GM18858 (cell line): ENCODE data around the gene ERC2.

Experiments used
- ATAC-seq: cut with Tn5 transposase; IDR thresholded peaks from one replicate; pipeline ENCODE4 v1.9.1; 2021; ENCODE audit not compliant: unreplicated experiment

Gene ERC2

DNA sequence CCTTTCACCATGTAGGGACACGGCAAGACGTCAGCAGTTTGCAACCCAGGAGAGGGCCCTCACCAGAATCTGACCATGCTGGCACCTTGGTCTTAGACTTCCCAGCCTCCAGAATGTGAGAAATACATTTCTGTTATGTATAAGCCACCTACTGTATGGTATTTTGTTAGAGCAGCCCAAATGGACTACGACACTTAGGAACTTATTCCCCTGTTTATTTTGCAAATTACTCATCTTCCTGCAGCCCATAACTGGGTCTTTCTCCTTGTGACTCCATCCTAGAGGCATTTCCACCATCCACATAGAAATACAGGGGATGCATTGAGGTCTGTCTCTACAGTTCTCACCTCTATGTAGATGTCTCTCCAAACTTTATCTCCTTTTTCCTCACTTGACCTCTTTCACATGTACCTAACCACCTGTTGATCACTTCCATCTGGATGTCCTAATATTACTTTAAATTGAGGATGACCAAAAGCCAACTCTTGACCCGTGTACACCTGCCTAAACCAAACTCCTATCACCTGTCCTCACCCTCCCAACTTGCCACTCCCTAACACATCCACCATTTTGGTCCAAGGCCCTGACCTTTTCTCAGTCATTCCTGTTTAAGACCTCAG lies 575.1 kb downstream of the ERC2 start:
- no peak for ATAC-seq

DNA sequence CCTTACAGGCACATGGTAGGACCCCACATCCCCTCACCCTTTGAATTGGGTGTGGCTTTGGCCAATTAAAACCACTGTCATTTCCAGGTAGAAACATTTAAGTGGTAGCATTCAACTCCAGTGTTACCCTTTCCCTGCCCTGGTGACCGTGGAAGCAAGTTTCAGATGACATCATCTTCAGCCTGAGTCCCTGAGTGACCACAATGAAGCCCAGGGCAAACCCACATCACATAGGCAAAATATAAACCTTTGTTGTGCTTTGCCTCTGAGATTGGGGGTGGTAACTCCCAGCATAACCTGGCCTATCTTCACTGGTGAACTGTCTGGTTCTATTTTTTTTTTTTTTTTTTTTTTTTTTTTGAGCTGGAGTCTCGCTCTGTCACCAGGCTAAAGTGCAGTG lies 577.2 kb downstream of the ERC2 start:
- no peak for ATAC-seq

DNA sequence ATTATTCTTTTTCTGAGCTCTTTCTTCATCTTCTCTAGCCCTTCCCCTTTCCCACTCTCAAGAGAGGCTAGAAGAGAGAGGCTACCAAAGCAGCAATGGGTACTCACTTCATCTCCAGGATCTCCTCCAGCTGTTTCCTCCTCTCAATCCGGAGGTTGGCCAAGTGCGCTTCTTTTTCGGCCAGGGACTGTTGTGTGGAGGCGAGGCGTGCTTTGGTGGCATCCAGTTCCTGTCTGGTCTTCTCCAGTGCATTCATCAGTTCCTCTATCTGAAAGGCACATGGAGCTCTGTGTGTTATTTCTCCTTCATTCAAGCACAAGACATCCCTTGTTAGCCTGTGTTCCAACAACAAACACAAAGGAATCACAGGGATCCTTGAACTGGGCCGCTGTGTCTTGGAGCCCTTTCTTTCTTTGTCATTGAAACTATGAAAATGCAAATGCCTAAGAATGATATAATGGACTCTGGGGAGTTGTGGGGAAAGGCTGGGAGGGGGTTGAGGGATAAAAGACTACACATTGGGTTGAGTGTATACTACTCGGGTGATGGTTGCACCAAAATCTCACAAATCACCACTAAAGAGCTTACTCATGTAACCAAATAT lies 579.9 kb downstream of the ERC2 start:
- ATAC-seq: no peak

DNA sequence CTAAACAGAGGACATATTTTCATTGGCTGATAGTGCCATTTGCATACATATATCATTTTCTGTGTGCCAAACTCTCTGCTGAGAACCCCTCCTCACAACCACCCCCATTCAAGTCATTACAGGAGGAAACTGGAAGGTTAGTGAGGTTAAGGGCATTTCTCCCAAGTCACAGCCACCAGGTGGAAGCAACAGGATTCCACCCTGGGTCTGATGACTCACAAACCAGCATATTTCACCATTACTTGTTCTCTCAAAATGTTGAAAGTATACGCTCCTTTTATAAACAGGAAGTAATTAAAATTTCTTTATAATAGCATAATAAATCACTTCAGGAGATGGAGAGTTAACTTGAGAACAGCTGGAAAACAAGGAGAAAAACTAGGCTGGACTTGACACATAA lies 582.5 kb downstream of the ERC2 start:
- ATAC-seq: no peak

DNA sequence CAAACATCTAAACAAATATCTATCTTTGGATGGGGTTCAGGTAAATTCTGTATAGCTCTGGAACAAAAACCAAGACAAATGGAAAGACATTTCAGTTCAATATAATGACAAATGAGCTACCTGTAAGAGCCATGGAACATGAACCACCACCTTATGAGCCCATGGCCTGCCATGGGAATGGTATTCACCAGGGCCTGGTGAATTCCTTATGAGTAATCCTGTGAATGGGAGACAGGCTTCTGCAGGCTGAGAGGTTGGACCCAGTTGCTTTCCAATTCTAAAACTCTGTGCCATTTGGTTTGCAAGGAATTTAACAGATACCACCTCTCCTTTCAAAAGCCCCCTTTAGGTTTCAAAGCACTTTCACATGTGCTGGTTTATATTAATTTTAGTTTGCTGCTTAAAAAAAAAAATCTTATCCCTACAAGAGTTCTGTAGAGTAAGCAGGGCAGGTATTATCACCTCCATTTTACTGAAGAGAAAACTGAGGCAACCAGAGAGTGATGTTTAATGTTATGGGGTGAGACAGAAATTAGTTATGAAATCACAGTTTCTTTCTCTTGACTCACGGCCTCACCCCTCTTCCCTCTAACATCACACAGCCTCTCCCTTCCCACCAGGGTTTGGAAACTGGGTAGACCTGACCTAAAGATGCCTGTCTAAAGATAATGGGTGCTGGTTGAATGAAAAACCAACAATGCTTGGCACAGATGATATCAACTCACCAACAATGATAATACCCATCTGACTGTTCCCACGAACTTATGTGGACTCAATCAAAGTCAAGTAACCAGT lies 583.6 kb downstream of the ERC2 start:
- no peak for ATAC-seq

DNA sequence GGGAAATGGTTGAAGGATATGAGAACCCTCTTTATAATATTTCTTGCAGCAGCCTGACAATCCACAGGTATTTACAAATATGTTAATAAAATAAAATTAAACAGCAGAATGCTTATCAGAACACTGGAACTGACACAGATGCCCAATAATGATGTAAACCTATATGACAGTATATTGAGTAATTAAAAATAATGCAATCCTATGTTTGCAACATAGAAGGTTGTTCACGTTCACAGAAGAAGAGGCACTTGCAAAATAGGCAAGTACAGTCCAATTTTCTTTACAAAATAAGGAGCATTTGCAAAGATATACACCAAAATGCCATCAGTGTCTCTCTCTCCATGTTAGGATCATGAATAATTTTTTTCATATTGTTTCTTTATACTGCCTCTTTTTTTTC lies 584.2 kb downstream of the ERC2 start:
- no peak for ATAC-seq

DNA sequence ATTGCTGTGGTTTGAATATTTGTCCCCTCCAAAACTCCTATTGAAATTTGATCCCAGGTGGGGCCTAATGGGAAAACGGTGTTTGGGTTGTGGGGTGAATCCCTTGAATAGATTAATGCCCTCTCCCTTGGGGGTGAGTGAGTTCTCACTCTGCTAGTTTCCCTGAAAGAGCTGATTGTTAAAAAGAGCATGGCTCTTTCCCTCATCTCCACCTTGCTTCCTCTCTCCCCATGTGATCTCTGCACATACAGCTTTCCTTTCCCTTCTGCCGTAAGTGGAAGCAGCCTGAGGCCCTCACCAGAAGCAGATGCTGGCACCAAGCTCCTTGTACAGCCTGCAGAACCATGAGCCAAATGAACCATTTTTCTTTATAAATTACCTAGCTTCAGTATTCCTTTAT lies 586.3 kb downstream of the ERC2 start:
- no peak for ATAC-seq

DNA sequence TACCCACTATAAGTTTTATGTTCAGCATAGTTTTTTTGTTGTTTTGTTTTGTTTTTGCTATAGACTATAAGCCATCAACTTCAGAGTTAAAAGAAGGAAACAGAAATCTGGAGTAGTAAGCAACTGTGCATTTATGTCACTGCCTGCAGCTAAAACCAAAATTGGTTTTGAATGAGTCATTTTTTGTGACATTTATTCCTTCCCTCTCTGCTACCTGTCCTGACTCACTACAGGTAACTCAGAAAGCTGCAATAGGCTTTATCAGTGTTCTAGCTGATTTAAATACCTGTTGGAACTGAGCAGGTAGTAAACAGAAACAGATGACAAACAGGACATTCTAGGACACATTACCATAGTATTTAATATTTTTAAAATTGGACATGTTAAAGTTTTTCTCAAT lies 587.9 kb downstream of the ERC2 start:
- ATAC-seq: no peak

DNA sequence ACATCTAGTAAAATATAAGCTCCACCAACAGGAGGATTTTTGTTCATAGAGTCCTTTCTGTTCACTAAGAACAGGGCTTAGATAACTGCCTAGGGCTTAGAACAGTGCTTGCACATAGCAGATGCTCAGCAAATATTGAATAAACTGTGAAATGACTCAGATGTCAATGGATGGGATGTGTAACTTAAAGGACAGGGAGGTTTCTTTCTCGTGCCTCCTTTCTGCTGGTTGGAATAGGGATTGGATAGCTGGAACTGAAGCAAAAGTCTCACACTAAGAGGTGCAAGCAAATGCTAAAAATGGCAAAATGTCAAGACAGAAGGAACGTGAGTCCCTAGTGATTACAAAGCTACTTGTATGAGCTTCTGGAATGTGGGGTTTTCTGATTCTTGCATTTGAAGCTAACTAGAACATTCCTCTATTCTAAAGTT lies 588.4 kb downstream of the ERC2 start:
- ATAC-seq: no peak

DNA sequence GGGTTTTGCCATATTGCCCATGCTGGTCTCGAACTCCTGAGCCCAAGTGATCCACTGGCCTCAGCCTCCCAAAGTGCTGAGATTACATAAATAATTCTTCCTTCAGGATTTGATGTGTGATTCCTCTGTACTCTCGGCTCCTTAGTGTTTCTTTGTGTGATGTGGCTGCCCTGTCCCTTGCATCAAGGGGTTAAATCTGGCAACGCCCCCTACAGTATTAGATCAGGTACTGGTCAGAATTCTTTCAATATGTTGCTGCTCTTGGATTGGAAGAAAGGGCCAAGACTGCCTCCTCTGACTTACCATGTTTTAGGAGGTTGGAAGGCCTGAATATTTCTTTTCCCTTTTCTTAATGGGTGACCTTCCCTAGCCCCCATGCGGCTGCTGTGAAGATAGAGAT lies 590.6 kb downstream of the ERC2 start:
- ATAC-seq: no peak

DNA sequence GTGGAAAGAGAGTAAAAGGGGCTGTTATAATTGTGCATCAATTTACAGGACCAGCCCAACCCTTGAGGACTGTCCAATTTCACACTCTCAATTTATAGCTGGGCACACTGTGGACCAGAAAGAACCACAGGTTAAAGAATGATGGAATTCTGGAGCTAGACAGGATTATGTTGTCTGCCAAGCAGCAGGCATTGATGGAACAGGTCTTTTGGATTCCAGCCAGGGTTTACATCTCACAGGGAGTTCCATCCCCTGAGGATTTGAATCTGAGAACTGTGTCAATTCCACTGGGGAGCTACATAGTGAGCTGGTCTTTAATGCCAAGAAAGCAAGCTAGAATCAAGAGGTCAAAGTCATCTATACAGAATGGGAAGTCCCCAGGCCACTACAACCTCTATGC lies 591.7 kb downstream of the ERC2 start:
- ATAC-seq: no peak

DNA sequence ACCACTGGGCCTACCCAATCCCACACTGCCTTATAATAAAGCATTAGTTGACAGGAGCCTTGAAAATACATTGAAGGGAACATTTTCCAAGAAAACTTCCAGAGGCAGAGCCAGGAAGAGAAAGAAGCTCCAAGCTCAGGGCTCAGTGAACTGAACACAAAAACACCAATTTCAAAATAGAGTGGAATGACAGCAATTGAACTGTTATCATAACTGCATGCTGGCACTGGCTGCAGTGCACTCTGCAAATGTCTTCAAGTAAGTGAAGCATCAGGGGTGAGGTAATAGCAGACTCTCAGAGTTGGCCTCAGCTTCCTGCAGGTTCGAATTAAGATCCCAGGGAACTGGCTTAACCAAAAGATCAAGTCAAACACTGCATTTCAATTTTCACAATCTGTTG lies 593.2 kb downstream of the ERC2 start:
- no peak for ATAC-seq

DNA sequence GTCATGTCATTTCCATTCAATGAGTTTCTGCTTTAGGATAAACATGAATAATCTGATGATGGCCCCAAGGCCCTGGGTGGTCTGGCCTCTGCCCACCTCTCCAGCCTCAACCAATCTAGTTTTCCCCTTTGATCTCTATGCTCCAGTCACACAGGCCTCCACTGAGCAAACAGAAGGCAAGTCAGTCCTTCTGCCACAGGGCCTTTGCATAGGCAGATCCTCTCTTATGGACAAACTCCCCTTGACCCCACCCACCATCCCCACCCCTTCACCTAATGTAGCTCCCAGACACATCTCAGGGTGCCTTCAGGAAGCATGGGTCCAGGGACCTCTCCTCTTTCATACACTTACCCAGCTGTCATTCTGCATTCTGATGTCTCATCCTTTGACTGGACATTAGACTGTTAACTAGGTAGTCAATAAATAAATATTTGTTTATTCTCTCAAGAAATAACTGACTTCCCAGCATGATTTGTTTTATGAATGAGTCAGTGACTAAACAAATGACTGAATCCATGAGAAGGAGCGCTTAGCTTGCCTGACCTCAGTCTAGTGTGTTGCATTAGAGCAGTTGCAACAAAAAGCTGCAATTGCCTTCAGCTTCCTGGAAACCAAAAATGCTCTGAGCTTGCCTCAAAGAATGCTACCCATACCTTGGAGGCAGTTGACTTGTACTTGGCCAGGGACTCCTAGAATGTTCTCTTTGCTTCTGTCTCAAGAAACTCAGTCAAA lies 594.6 kb downstream of the ERC2 start:
- no peak for ATAC-seq

DNA sequence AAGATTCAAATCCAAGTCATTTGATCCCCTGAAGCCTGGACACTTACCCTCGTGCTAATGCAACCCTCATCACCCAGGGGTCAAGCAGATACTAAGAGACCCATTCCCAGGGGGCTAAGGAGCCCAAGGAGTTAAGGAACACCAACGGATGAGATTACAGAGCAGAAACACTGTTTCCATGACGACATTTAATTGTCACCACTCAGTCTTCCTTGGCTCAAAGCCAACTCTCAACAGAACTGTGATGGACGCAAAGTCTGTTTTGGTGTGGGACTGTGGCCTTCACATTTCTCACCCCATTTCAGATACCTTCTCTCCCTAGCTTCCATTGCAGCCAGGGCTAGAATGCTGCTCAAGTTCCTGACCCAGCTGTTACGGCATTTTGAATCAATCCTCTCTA lies 597.7 kb downstream of the ERC2 start:
- no peak for ATAC-seq

DNA sequence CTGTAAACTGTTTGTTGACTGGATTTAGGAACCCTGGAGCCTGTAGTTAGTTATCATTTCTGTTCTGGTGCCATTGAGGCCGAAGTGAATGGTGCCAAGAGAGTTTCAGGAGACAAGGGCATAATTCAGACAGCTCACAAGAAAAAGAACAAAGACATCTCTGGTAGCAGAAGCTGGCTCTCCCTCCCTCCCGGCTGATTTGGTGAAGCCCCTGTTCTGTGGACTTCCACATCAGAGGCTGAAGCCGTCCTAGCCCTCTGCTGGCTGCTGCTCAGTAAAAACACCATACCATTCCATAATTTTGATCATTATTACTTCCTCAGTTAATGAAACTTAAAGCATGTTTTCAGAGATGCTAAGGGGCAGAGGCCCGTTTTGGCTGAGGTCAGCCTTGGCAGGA lies 599.9 kb downstream of the ERC2 start:
- ATAC-seq: no peak

DNA sequence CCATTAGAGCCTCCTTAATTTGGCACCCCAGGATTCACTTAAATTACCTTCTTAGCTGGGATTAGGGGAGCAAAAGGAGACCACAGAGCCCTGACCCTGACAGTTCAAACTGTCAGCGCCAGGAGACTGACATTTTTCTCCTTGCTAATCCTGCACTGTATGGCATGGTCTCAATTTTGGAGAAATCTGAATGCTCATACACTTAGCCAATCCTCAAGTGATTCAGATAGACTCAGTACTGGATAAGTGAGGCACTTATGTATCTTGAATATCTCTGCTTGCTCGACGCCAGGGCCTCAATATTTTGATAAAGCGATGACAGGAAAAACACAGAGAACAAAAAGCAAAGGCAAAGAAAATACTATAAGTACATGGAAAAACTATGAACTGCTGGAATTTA lies 605.2 kb downstream of the ERC2 start:
- no peak for ATAC-seq

DNA sequence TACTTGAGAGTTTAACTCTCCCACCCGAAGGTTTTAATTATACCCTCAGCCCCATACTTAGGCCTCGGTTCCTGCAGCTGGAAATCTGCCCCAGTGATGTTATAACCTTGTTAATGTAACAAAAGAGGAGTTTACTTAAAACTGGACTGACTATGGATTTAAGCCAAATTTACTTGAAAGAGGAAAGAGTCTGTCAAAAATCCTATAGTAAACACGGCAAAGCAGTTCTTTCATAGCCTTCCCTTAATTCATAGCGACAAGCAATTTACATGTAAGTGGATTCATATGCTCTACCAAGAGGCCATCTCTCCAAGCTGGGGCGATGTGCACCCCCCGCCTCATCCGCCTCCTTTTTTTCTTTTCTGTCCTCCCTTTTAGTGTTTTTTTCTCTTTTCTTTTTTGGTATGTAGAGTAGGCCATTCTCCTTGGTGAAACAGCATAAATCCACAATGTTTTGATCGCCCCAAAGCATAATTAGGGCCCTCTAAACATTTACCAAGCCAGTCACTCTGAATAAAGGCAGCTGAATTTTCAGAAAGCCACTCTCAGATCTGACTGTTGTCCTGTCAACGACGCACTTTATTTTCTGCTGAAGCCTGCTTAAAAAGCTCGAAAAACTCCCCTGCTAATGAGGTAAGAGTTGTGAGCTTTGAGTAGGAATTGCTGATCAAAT lies 608.1 kb downstream of the ERC2 start:
- no peak for ATAC-seq

DNA sequence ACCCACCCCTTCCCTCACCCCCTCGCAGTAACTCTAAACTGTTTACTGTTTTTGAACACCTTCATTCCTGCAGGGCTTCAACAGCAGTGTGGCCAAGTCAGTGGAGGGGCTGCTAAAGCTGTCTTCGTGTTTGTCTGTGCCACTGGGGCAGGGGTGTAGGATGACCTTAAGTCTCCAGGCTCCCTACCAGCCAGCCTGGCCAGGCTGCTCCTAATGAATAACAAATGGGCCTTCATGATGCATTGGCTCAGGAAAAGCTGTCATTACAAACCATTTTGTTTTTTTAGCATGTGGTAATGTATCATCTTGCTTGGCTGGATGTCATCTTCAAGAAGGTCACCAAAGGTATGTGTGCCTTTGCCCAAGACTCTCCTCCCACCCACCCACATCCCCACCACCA lies 609.0 kb downstream of the ERC2 start:
- ATAC-seq: no peak

DNA sequence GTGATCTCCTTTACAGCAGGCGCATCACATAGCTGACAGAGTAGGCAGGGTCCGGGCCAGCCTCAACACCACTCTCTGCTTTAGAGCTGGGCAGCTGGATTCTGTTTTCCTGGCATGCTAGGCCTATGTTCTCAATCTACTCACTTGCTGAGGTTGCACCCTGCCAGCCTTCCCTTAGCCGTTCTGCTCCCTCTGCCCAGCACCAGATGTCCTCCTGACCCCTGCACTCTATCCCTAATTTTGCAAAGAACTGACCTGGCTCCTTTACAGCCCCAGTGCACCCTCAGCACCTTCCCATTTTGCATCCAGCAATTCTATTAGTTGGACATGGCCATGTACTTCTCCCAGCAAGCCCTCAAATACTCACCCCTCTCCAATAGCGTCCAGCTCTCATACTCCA lies 609.5 kb downstream of the ERC2 start:
- no peak for ATAC-seq

DNA sequence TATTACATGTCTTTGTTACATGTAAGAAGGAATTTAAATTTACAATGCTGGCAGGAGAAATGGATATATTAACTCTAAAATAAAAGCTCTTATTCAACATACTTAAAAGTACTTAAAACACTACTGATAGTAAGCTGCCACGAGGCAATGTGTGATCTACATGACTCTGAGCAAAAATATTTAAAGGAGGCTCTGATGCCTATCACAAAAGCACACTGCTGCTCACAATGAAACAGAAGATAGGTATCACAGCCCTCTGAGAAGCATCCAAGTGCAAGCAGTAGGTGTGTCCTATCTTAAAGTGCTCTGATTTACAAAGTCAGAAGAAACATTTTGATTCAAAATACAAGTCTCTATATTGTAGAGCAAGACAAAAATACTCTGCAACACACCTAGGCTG lies 610.0 kb downstream of the ERC2 start:
- no peak for ATAC-seq

DNA sequence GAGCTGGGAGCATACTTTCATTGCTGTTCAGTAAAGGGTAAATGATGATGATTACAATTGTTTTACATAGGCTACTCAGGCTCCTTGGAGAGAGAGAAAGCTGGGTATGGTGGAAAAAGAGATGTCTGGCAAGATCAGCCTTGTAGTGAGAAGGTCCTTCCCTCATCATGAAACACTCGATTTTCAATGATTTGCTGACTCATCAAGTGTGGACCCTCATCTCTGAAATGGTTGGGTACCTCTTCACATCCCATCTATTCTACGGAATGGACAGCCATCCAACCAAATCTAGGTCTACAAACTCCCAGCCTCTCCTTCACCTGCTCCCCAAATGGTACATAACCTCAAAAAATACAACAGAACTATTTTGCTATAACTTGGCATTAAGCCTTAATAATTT lies 610.6 kb downstream of the ERC2 start:
- ATAC-seq: no peak
